Medulla oblongata (tissue), 1 donor: ENCODE measurements around the gene CHST3.

ENCODE experiments used
- DNase-seq: peaks from one replicate; pipeline ENCODE4 v3.0.0-alpha.2; 2015; ENCODE audit errors: extremely low spot score

Gene CHST3

DNA sequence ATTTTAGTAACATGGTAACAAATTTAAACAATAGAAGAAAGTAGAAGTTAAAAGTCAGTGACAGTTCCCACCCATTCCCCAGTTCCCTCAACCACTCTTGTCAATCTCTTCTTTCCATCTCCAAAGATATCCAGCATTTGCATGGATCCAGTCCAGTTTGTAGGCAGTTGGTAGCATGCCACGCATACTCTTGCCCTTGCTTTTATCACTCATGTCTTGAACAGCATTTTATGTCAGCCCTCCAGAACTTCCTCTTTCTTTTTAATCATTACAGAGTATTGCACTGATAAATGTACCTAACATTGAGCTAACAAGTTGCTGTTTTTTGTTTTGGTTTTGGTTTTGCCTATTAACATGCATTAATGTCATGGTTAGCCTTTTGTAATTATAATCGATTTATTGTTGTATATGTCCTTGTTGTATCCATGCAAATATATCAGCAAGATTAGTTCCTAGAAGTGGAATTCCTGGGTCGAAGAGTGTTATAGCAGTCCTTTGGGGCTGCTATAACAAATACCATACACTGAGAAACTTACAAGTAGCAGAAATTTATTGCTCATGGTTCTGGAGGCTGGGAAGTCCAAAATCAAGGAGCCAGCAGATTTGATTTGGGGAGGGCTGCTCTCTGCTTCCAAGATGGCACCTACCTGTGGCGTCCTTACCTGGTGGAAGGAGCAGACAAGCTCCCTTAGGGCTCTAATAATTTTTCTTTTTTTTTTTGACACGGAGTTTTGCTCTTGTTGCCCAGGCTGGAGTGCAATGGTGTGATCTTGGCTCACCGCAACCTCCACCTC lies 25.7 kb downstream of the CHST3 start:
- no peak for DNase-seq

- peak; percentile 91 for DNase-seq
These were observed 26.6 kb downstream of the CHST3 start for GRCh38 chr10:71990706-71991269.

DNA sequence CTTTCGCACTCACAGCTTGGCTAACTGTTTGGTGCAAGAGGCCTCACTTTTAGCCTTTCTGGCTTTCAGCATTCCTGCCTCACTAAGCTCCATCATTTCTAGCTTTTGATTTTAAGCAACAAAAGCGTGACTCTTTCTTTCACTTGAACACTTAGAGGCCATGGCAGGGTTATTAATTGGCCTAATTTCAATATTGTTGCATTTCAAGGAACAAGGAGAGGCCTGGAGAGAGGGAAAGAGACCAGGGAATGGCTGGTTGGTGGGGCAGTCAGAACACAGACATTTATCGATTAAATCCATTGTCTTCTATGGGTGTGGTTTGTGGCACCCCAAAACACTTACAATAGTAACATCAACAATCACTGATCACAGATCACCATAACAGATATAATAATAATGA lies 31.3 kb downstream of the CHST3 start:
- no peak for DNase-seq

DNA sequence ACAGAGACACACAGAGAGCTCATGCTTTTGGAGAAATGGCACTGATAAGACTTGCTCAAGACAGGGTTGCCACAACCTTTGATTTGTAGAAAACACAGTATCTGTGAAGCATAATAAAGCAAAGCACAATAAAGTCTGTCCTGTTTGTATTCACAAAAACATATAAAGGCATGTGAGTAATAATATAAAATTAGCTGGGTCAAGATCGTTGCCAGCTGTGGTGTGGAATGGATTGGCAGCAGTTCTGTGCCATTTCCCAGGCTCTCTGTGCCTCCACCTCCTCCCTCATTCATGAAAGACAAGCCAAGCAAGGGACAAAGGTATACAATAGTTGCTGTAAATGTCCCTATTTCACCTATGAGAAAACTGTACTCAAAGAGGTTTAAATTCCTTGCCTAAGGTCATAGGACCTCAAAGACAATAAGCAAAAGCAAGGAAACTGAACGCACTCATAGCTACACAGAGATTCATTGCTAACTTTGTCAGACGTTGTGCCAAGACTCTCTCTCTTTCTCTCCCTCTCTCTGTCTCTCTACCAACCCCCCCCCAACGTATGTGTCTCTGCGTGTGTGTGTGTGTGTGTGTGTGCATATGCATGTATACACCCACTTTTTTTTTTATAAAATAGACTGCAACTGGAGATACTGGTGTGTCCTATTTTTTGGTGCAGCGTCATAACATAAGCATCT lies 31.8 kb downstream of the CHST3 start:
- DNase-seq: no peak

- peak; percentile 93 for DNase-seq
These were observed 32.6 kb downstream of the CHST3 start for GRCh38 chr10:71996592-71997371.

- no peak for DNase-seq
These were observed 34.1 kb downstream of the CHST3 start for GRCh38 chr10:71998119-71998839.

GRCh38 chr10:71998840-71999194 lies 34.6 kb downstream of the CHST3 start:
- DNase-seq: peak; percentile 57

DNA sequence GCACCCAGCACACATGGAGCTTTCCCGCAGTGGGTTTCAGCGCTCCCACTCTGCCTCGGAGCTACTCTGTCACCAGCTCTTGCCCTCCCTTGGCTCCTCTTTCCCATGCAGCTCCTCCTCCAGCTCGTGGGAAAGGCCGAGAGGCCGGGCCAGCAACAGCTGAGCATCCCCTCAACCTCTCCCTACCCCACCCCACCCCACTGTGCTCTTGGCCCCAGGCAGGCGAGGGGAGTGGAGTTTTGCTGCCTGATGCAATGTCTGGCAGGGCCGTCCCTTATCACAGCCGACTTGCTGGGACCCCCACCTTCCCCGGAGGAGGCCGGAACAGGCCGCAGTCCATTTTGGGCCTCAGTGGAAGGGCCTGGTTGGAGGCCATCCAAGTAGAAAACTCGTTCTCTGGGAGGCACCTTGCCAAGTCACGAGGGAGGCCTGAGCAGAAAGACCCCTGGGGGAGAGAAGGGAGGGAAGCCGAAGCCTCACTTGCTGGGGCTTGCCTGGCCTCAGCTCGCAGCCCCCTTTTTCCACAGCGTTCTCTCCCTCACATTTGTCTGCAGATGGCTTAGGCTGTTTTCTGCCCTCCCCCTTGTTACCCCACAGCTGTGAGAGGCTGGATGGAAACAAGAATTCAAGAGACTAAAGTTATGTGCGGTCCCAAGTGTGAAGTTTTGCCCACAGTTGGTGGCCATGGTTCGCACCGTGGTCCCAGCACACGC lies 35.3 kb downstream of the CHST3 start:
- peak; percentile 83 for DNase-seq

DNA sequence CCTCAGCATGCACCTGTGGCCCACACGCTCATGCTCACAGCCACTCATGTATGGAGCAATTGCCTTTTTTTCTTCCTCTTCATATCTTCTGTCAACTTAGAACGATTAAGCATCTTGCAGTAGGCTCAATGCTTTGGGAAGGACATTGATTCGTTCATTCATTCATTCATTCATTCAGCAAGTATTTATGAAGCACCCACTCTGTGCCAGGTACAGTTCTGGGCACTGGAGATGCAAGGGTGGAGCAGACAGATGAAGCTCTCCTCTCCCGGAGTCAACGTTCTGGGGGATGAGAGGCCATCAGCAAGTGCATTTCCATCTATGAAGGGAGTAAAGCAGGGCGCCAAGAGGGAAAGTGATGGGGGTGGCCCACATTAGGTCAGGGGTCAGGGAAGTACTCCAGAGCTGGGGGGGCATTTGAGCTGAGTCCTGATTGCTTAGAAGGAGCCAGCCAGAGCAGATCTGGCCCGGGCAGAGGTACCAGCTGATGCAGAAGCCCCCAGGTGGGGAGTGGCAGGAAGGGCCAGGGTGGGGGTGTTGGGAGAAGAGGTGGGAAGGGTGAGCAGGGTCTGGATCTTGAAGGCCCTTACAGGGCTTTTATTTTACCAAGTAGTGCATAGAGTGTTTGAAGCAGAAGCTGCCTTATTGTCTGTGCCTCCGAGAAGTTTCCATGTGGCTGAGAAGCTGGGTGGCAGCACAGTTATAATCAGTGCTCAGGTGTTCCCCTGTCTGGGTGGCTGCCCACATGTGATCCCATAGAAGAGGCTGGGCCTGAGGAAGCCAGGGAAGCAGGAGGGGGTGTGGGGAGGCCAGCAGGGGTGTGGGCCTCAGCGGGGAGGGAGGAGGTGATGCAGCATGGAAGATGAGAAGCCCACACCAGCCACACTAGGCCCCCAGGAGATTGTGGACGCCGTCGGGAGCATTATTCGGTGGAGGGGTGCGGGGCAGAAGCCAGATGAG lies 36.2 kb downstream of the CHST3 start:
- no peak for DNase-seq

DNA sequence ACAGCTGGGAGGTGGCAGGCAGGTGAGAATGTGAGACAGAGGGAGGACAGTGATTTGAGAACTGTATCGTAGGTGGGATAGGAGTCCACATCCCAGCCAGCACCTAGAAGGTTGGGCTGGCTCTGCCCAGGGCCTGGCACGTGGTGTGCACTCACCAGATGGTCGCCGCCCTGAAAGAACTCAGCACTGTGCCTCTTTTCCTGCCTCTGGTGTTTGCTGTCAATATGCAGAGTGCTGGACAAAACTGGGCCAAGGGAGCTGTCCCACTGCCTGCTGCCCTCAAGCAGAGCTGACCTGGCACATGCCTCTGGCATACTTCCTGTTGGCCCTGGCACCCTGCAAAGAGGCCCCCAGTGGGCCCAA lies 36.8 kb downstream of the CHST3 start:
- DNase-seq: no peak

DNA sequence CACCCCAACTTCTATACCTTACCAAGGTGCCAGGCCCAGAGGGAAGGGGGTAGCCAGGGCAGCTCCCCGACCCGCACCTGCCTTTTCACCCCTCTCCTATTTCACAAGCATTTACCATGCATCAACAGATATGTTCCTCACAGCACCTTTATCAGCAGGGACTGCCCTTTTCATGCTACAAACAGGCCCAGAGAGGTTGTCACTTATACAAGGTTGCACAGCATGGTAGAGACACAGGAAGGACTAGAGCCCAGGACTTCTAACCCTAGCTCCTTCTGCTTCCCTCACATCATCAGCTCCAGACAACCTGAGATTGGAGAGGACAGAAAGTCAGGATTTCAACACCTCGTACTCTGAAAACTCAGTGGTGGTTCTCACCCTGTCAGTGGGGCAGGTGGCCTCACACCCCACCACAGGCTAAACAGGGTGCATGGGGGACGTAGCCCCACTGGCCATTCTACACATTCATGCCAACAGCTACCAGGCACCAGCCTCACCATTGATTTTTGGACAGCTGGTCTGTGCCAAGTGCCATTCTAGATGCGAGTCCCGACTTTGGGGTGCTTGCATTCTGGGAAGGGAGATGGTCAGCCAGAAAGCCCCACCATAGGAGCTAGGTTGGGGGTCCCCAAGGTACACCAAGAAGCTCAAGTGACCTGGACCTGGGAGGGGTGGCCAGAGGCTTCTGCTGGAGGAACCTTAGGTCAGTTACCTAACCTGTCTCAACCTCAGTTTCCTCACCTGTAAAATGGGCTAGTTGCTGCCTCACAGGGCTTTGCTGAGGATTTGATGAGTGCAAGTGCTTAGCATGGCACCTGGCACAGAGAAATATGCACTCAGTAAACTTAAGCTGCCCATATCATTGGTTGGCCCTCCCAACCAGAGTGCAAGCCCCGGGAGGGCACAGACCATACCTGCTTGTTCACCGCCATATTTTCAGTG lies 38.4 kb downstream of the CHST3 start:
- DNase-seq: no peak

- no peak for DNase-seq
These were observed 41.8 kb downstream of the CHST3 start for GRCh38 chr10:72006026-72006425.

- no peak for DNase-seq
These were observed 43.2 kb downstream of the CHST3 start for GRCh38 chr10:72007246-72007892.

- DNase-seq: no peak
These were observed 44.1 kb downstream of the CHST3 start for GRCh38 chr10:72008096-72008981.

DNA sequence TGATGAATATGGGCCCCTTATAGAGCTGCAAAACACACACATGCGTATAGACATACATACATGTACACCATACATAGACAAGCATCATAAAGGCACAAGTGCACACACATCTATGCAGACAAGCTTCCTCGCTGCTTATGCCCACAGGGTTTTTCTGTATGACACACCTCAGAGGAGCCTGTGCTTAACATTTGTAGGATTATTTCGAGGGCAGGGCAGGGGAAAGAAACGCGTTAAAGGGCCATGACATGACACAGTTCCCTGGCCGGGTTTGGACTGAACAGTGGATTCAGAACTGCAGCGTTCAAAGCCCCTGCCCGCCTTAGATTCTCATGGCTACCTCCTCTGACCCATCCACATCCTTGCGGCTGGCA lies 44.8 kb downstream of the CHST3 start:
- DNase-seq: no peak

DNA sequence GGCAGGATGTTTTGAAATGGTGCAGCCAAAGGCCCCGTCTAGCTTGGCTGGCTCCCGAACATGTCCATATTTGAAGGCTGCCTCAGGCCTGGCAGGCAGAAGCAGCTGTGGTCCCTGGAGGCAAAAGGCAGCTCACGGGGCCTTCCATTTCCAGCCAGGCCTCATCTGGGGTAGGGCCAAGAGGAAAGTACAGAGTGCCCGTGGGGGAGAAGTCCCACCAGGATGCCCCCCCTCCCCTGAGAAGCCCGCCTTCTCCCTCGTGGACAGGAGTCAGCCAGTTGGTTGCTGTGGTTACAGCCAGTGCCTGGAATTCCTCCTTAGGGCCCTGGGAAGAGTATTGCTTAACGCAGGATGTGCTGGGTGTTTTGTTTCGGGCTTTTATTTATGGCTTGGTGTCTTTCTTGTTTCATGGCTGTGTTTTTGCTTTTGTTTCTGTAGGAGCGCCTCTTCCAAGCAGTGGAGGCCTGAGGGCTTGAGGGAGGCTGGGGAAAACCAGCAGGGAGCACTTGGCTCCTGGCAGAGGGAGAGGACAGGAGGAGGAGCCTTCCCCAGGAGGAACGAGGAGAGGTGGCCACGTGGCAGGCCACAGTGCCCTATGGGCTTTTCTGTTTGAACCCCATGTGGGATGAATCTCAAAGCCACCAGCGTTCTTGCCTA lies 45.4 kb downstream of the CHST3 start:
- peak; percentile 89 for DNase-seq
